ENCODE results near the gene SNX5.
A peak's percentile ranks its signal among the peaks of the same experiment; 100 is the strongest.

SNX5 gene

DNA sequence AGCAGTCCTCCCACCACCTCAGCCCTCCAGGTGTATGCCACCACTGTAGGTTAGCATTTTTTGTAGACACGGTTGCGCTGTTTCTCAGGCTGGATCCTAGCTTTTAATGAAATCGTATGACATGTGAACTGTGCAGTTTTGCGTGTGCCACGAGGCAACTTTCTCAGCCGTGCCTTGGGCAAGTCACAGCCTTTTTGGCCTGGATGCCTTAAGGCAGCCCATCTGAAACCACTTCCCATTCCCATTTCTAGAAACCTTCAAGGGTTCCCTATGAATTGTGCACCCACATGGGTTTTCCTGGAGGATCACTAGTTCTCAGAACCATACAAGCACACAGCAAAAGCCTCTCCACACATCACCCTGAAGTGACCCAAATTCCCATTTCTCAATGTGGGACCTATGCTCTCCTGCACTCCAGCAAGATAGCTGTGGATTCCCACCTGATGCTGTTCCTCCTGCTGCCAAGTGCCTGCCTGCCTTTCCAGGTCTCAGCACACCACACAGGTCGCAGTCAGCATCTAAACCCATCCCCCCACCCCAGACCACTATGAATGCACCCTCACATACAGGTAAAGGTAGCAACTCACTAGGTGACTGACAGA lies 28.9 kb downstream of the SNX5 start:
- DNase-seq = no peak

- DNase-seq = peak; percentile 36
Measured at GRCh38 chr20:17938871-17939619, 29.5 kb downstream of the SNX5 start.

DNA sequence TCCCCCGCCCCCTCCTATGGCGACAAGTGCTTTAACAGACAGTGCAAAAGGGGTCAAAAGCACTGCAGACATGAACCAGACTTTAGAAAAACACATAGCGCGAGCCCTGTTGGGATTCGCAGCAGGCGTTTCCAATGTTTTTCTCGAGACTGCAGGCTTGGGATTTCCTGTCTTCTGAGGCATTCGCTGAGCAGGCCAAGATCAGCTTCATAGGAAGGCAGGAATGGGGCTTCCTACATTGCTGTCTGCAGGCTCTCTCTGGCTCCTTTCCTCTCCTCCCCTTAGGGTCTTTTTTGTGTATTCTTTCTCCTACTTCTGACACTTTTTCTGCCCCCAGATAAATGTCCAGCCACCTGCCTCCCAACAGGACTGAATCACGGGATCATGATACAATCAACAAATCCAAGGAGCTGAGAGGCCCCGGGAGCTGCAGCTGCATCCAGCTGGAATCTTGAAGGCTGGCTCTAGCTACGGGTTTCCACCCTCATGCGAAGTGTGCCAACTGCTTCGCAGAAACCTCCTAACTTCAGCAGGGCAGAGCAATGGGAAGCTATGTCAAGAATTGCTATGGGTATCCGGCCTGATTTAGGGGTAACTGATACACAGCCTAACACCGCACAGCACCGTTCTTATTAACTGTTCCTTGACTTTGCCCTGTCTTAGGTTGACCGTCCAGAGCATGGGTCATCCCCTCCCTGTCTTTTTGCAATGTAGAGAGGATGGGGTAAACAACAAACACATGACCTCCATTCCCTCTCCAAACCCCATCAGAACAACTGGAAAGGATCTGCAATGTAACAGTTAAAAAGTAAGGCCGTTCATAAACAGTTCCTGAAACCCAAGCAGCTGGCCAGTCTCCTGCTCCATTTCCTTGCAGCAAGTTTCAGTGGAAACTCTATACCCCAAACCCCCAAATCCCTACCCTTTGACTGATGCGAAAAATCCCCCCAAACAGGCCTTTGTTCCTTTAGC lies 31.5 kb downstream of the SNX5 start:
- DNase-seq = no peak

GRCh38 chr20:17936286-17936760 lies 32.3 kb downstream of the SNX5 start:
- no peak for DNase-seq

GRCh38 chr20:17935761-17936160 lies 32.8 kb downstream of the SNX5 start:
- no peak for DNase-seq

GRCh38 chr20:17935186-17935585 lies 33.4 kb downstream of the SNX5 start:
- no peak for DNase-seq

- no peak for DNase-seq
Measured at GRCh38 chr20:17934141-17934862, 34.3 kb downstream of the SNX5 start.

DNA sequence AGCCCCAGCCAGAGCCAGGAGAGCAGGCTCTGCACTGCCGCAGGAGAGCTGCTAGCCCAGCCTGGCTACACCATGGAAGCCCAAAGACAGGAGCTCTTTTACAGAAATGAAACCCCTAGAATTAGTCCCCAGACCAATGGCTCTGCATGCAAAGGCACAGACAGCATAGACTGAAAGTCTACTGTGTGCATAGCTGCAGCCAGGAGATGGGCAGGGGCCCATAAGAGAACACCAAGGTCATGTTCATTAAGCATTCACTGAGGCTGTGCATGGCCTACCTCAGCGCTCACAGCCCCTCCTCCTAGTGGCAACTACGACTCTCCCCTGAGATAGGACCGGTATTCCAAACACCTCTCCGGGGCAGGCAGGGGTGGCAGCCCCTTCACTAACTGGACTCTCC lies 34.9 kb downstream of the SNX5 start:
- DNase-seq = no peak

GRCh38 chr20:17933121-17933520 lies 35.5 kb downstream of the SNX5 start:
- no peak for DNase-seq

DNA sequence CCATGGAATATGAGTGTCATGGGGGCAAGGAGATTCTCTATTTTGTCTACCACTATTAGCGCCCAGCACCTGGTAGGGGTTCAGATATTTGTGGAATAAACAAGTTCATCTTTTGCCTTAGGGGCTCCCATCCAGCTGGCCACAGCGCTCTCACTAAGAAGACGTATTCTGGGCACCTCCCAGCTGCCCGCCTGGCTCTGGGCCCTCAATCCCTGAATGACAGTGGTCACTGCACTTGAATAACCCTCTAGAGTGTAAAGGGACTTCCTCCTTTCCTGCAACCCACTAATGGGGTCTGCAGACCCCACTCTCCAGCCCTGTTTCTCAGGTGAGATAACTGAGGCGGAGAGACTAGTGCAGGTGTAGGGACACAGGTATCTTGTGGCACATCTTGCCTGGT lies 36.2 kb downstream of the SNX5 start:
- DNase-seq = no peak

- DNase-seq = no peak
Measured at GRCh38 chr20:17931513-17931912, 37.1 kb downstream of the SNX5 start.

GRCh38 chr20:17928633-17929311 lies 39.8 kb downstream of the SNX5 start:
- no peak for DNase-seq

- no peak for DNase-seq
Measured at GRCh38 chr20:17928211-17928611, 40.4 kb downstream of the SNX5 start.

DNA sequence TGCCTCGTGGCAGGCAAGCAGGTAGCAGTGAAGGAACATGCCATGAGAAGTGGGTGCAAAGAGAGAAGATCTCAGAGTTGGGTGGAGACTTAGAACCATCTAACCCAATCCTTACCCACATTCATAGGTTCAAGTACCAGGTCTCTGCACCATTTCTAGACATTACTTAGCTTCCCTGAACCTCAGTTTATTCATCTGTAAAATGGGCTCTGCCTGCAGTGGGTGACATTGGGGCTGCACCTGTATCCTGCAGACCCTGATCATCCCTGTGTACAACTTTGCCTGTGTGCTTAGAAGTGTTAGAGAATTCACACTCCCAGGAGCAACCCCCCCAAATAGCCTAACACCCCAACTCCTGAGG lies 42.7 kb downstream of the SNX5 start:
- DNase-seq = no peak

DNA sequence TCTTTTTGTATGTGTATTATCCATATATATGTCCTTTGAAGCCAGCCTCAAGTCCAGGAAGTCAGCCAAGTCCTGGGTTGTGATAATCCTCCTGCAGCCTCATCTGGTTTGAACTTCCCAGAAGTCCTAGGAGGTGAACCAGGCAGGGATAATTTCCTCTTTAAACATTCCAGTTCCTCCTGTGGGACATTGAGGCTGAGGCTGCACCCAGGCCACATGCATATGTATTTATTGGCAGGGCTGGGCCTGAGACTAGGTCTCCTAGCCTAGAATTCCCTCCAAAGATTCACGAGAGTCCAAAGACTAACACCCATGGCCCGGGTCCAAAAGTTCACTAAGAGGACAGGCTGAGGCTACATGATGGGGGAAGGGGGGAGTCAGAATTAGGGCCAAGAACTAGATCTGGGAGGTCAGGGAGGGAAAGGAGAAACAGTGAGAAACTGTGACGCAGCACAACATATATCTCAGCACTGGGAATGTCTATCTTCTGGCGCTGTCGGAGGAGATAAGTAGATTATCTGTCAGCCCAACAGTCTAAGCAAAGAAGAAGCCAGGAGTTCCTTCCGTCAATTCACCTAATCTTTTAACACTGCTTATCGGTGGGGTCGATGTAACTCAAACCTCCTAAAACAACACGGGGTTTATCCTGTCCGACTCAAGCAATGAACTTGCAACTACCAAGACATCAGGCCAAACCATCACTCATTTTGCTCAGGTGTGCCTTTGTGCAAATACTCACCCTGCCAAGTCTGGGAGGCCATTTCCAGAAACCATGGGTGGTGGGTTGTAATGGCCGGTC lies 43.3 kb downstream of the SNX5 start:
- no peak for DNase-seq

GRCh38 chr20:17921774-17922173 lies 46.8 kb downstream of the SNX5 start:
- DNase-seq = no peak

DNA sequence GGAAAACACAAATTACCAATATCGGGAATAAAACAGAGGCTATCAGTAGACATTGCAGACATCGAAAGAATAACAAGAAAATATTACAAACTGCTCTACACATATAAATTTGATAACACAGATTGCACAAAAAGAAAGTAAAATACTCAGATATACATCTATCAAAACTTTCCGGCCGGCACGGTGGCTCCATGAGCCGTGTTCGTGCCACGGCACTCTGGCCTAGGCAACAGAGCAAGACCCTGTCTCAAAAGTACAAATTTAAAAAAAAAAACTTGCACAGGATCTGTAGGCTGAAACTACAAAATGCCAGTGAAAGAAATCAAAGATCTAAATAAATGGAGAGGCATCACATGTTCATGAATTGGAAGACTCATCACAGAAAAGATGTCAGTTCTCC lies 49.4 kb downstream of the SNX5 start:
- DNase-seq = no peak

DNA sequence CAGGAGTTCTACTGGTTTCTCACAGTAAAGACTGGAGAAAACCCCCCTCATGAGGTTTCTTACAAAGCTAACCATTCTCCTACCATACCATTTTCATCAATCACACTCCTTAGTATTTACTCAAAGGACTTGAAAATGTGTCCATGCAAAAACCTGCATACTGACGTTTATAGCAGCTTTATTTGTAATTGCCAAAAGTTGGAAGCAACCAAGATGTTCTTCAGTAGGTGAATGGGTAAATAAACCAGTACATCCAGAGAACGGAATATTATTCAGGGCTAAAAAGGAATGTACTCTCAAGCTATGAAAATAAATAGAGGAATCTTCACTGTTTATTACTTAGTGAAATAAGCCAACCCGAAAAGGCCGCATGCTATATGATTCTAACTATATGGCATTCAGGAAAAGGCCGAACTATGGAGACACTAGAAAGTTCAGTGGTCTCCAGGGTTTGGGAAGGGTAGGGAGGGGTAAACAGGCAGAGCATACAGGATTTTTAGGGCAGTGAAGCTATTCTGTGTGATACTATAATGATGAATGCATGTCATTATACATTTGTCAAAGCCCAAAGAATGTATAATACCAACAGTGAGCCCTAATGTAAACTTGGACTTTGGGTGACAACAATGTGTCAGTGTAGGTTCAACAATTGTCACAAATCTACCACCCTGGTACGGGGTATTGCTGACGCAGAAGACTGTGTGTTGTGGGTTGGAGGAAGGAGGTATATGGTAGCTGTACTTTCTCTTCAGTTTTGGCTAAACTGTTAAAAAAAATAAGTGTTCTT lies 50.6 kb downstream of the SNX5 start:
- DNase-seq = no peak

GRCh38 chr20:17916433-17916891 lies 52.1 kb downstream of the SNX5 start:
- no peak for DNase-seq

- no peak for DNase-seq
Measured at GRCh38 chr20:17914957-17915356, 53.6 kb downstream of the SNX5 start.

Data from central memory CD4-positive, alpha-beta T cell (primary cell).